Neural cell (in vitro differentiated cells): ENCODE results near the gene CMTM8.

Experiments
- MXI1 ChIP-seq: fragments of 450-650 bp; conservative IDR thresholded peaks from 2 replicates; pipeline ENCODE4 v1.6.1; 2014; ENCODE audit warnings: antibody characterized with exemption, mild to moderate bottlenecking; ENCODE audit not compliant: poor library complexity, severe bottlenecking
- RAD21 ChIP-seq: fragments of 450-650 bp; conservative IDR thresholded peaks from 2 replicates; pipeline ENCODE4 v1.6.1; 2014; ENCODE audit warnings: antibody characterized with exemption, mild to moderate bottlenecking, moderate library complexity
- TF ChIP-seq, protein P1 (sequence below): fragments of 450-650 bp; IDR thresholded peaks from 2 replicates; pipeline ENCODE4 v1.5.1; 2014; ENCODE audit warnings: antibody characterized with exemption, mild to moderate bottlenecking, moderate library complexity; ENCODE audit not compliant: poor library complexity, severe bottlenecking

DNA sequence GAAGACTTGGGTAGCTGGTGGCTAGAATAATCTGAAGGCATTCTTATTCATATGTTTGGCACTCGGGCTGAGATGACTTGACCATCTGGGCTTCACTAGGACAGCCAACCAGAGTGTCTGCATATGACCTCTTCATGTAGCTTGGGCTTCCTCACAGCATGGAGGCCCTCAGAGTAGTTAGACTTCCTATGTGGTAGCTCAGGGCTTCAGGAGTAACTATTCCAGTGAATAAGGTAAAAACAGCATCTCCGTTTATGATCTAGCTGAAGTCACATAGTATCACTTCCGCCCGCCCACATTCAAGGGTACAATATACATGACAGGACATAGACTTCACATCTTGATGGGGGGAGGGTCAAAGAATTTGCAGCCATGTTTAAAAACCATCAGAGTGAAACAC lies 18.9 kb upstream of the CMTM8 start:
- TF ChIP-seq, protein P1, sequence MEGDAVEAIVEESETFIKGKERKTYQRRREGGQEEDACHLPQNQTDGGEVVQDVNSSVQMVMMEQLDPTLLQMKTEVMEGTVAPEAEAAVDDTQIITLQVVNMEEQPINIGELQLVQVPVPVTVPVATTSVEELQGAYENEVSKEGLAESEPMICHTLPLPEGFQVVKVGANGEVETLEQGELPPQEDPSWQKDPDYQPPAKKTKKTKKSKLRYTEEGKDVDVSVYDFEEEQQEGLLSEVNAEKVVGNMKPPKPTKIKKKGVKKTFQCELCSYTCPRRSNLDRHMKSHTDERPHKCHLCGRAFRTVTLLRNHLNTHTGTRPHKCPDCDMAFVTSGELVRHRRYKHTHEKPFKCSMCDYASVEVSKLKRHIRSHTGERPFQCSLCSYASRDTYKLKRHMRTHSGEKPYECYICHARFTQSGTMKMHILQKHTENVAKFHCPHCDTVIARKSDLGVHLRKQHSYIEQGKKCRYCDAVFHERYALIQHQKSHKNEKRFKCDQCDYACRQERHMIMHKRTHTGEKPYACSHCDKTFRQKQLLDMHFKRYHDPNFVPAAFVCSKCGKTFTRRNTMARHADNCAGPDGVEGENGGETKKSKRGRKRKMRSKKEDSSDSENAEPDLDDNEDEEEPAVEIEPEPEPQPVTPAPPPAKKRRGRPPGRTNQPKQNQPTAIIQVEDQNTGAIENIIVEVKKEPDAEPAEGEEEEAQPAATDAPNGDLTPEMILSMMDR = no peak
- TF ChIP-seq MXI1 (no peak), RAD21 (no peak)
